Osteoblast (primary cell): ENCODE results near the gene CLDN34. TPM values are rescaled to one million over a fixed set of nuclear protein-coding genes. Genes with fewer than 3 reads are reported as not detected.

Experiments used
- DNase-seq: peaks from one replicate; pipeline ENCODE4 v3.0.0; 2011; ENCODE audit warnings: low spot score, mixed read lengths; ENCODE audit not compliant: insufficient read length; ENCODE audit errors: missing footprints
- H2AFZ ChIP-seq: 2 replicates; pipeline ENCODE4 v1.6.0; 2011; ENCODE audit warnings: mild to moderate bottlenecking, low read length
- H3K27ac ChIP-seq: 2 replicates; pipeline ENCODE4 v1.5.1; 2011; ENCODE audit warnings: mild to moderate bottlenecking, low read depth, low read length, moderate library complexity
- H3K27me3 ChIP-seq: 2 replicates; pipeline ENCODE4 v1.6.0; 2012; ENCODE audit warnings: mild to moderate bottlenecking, control low read depth, inconsistent platforms, low read length, moderate library complexity; ENCODE audit not compliant: insufficient read depth
- H3K36me3 ChIP-seq: 2 replicates; pipeline ENCODE4 v1.5.1; 2011; ENCODE audit warnings: mild to moderate bottlenecking, low read length, control low read depth, moderate library complexity; ENCODE audit not compliant: insufficient read depth
- H3K4me1 ChIP-seq: 2 replicates; pipeline ENCODE4 v1.5.1; 2011; ENCODE audit warnings: mild to moderate bottlenecking, low read length, control low read depth, moderate library complexity; ENCODE audit not compliant: insufficient read depth
- H3K4me2 ChIP-seq: 2 replicates; pipeline ENCODE4 v1.6.0; 2011; ENCODE audit warnings: mild to moderate bottlenecking, low read length; ENCODE audit not compliant: insufficient read depth
- H3K4me3 ChIP-seq: fragments of 200-600 bp; sonication (generic); 3 replicates; pipeline ENCODE4 v1.5.1; 2012; ENCODE audit warnings: mild to moderate bottlenecking, low read length, inconsistent platforms; ENCODE audit not compliant: insufficient read depth
- H3K79me2 ChIP-seq: 2 replicates; pipeline ENCODE4 v1.6.0; 2012; ENCODE audit warnings: mild to moderate bottlenecking, low read length, control low read depth, inconsistent platforms; ENCODE audit not compliant: insufficient read depth
- H3K9me3 ChIP-seq: 2 replicates; pipeline ENCODE4 v1.5.1; 2011; ENCODE audit warnings: low read depth, low read length, control low read depth
- H4K20me1 ChIP-seq: 2 replicates; pipeline ENCODE4 v1.6.0; 2012; ENCODE audit warnings: mild to moderate bottlenecking, low read length, control low read depth; ENCODE audit not compliant: insufficient read depth
- CTCF ChIP-seq: IDR thresholded peaks from 2 replicates; pipeline ENCODE4 v1.5.1; 2011; ENCODE audit warnings: mild to moderate bottlenecking, low read depth, low read length, moderate library complexity; ENCODE audit errors: extremely low read depth
- total RNA-seq: library from RNA; depleted of rRNA; stranded (reverse); fragments of >200 nt; gene quantifications from 2 replicates; pipeline ENCODE4 v1.2.3, GENCODE V29; 2012

The CLDN34 gene
- total RNA-seq, 1 donor = under 0.01 TPM

GRCh38 chrX:9923357-9923756 lies 43.8 kb upstream of the CLDN34 start:
- TF ChIP-seq CTCF = no peak

GRCh38 chrX:9926002-9926401 lies 41.2 kb upstream of the CLDN34 start:
- peaks cover 7% of the 10 kb centered on the region for H4K20me1 ChIP-seq
- no peaks in the 10 kb centered on the region for H3K27me3 ChIP-seq
- H3K36me3 ChIP-seq = no peaks in the 10 kb centered on the region
- peaks cover 51% of the 10 kb centered on the region for H3K79me2 ChIP-seq
- no peaks in the 10 kb centered on the region for H3K9me3 ChIP-seq
- H3K4me3 ChIP-seq = no peak overlapping the region
- H2AFZ ChIP-seq = no peak overlapping the region
- DNase-seq = no peak
- no peak overlapping the region for H3K27ac ChIP-seq
- H3K4me2 ChIP-seq = no peak overlapping the region
- no peaks in the 10 kb centered on the region for H3K4me1 ChIP-seq
- TF ChIP-seq CTCF = no peak

More at GRCh38 chrX:9923357-9923756, 43.8 kb upstream of the CLDN34 start:
- no peak for DNase-seq
- Histone ChIP-seq H3K9me3 (no peaks in the 10 kb centered on the region), H2AFZ (no peak overlapping the region), H3K27ac (no peak overlapping the region), H3K4me3 (no peak overlapping the region), H3K79me2 (peaks cover 52% of the 10 kb centered on the region), H3K4me2 (no peak overlapping the region), H3K27me3 (no peaks in the 10 kb centered on the region), H4K20me1 (peaks cover 3% of the 10 kb centered on the region), H3K4me1 (no peaks in the 10 kb centered on the region), H3K36me3 (no peaks in the 10 kb centered on the region)

GRCh38 chrX:9927698-9928482 lies 39.3 kb upstream of the CLDN34 start:
- H3K9me3 ChIP-seq = no peaks in the 10 kb centered on the region
- no peaks in the 10 kb centered on the region for H3K27me3 ChIP-seq
- no peak overlapping the region for H3K4me2 ChIP-seq
- no peak for DNase-seq
- H2AFZ ChIP-seq = no peak overlapping the region
- peaks cover 8% of the 10 kb centered on the region for H3K36me3 ChIP-seq
- no peak for TF ChIP-seq CTCF
- H3K27ac ChIP-seq = no peak overlapping the region
- no peak overlapping the region for H3K4me3 ChIP-seq
- H3K79me2 ChIP-seq = peaks cover 52% of the 10 kb centered on the region
- peaks cover 4% of the 10 kb centered on the region for H4K20me1 ChIP-seq
- no peaks in the 10 kb centered on the region for H3K4me1 ChIP-seq

- H3K4me1 ChIP-seq = no peaks in the 10 kb centered on the region
- no peaks in the 10 kb centered on the region for H3K27me3 ChIP-seq
- TF ChIP-seq CTCF = no peak
- H4K20me1 ChIP-seq = peaks cover 12% of the 10 kb centered on the region
- no peak overlapping the region for H3K4me3 ChIP-seq
- peaks cover 17% of the 10 kb centered on the region for H3K36me3 ChIP-seq
- no peak overlapping the region for H2AFZ ChIP-seq
- no peak overlapping the region for H3K4me2 ChIP-seq
- H3K79me2 ChIP-seq = peaks cover 20% of the 10 kb centered on the region
- DNase-seq = peak; percentile 92
- H3K27ac ChIP-seq = no peak overlapping the region
- no peaks in the 10 kb centered on the region for H3K9me3 ChIP-seq
These were observed 31.7 kb upstream of the CLDN34 start for GRCh38 chrX:9935436-9935835.
